ENCODE results near the gene TRIO.

- TF ChIP-seq CTCF (conservative IDR thresholded peaks at IDR 0.05; ENCODE audit: low read depth, low read length), result no peak
- TF ChIP-seq EZH2 (IDR thresholded peaks at IDR 0.05; ENCODE audit: borderline replicate concordance, low read depth, low read length, poor library complexity, severe bottlenecking), result no peak
Measured at GRCh38 chr5:14263113-14263512, 120.0 kb downstream of the TRIO start.

Measured in A673 (cell line).